GM12878 (cell line): ENCODE data around the gene POC1B. TPM values are rescaled to one million over a fixed set of nuclear protein-coding genes. Genes with fewer than 3 reads are reported as not detected.

Experiments used
- CEBPZ ChIP-seq: fragments of 150-350 bp; IDR thresholded peaks from 2 replicates; pipeline ENCODE4 v1.6.1; 2016; ENCODE audit warnings: low read depth, low read length
- CHD2 ChIP-seq: IDR thresholded peaks from 2 replicates; pipeline ENCODE4 v1.6.1; 2011; ENCODE audit warnings: low read depth, low read length, improper control_type of control experiment, borderline replicate concordance
- KLF5 ChIP-seq: fragments of 450-650 bp; IDR thresholded peaks from 2 replicates; pipeline ENCODE4 v1.6.1; 2014; ENCODE audit warnings: mild to moderate bottlenecking; ENCODE audit not compliant: partially characterized antibody
- RAD21 ChIP-seq: IDR thresholded peaks from 2 replicates; pipeline ENCODE4 v1.6.1; 2011; ENCODE audit warnings: mild to moderate bottlenecking, low read depth, low read length, moderate library complexity; ENCODE audit not compliant: insufficient read depth
- RELB ChIP-seq: fragments of 450-650 bp; IDR thresholded peaks from 2 replicates; pipeline ENCODE4 v1.6.1; 2017; ENCODE audit warnings: low read depth, mild to moderate bottlenecking, moderate library complexity
- SIX5 ChIP-seq: IDR thresholded peaks from 2 replicates; pipeline ENCODE4 v1.6.1; 2011; ENCODE audit warnings: mild to moderate bottlenecking, low read depth, low read length, moderate library complexity; ENCODE audit not compliant: severe bottlenecking
- SPI1 ChIP-seq: IDR thresholded peaks from 2 replicates; pipeline ENCODE4 v1.6.1; 2011; ENCODE audit warnings: low read depth, mild to moderate bottlenecking, low read length, moderate library complexity, borderline replicate concordance; ENCODE audit not compliant: insufficient read depth
- SUZ12 ChIP-seq: fragments of 200-600 bp; sonication (generic); IDR thresholded peaks from one replicate; pipeline ENCODE4 v1.6.1; 2018; ENCODE audit warnings: antibody characterized with exemption, mild to moderate bottlenecking; ENCODE audit not compliant: unreplicated experiment
- polyA plus RNA-seq, 11 experiments: library from polyadenylated mRNA; depleted of rRNA in 4 of 11; unstranded in 6 of 11; stranded (reverse) in 5 of 11; fragments of >200 nt; fragmentation: Nextera tagmentation in 4 of 11; fragmentation: Illumina TruSeq in 1 of 11; extraction: Ambion mirVana in 4 of 11; extraction: Trizol in 1 of 11; gene quantifications; 1 replicate in 1 of 11; 2 replicates in 10 of 11; pipeline versions ENCODE4 v1.2.1 to v1.2.3, GENCODE V29; 2011 to 2016; ENCODE audit warnings: inconsistent platforms in 2 of 11, missing spikeins in 2 of 11, low read depth in 1 of 11
- total RNA-seq, 4 experiments: library from RNA; depleted of rRNA in 3 of 4; stranded (reverse); fragments of >200 nt in 3 of 4; fragmentation: Illumina TruSeq in 1 of 4; extraction: Trizol in 1 of 4; gene quantifications; 2 replicates each; pipeline versions ENCODE4 v1.2.1 to v1.2.3, GENCODE V29; 2013 to 2021
- TF ChIP-seq, protein P1 (sequence below): IDR thresholded peaks from 2 replicates; pipeline ENCODE4 v1.6.1; 2012; ENCODE audit warnings: low read depth, low read length, improper control_type of control experiment

POC1B gene
- total and polyA plus RNA-seq, 10 of the 15 experiments (the other 5 are each of a cell fraction or from before 2014, with no cell fraction given) = 4.4 to 17.8 (median 11.3) TPM

DNA sequence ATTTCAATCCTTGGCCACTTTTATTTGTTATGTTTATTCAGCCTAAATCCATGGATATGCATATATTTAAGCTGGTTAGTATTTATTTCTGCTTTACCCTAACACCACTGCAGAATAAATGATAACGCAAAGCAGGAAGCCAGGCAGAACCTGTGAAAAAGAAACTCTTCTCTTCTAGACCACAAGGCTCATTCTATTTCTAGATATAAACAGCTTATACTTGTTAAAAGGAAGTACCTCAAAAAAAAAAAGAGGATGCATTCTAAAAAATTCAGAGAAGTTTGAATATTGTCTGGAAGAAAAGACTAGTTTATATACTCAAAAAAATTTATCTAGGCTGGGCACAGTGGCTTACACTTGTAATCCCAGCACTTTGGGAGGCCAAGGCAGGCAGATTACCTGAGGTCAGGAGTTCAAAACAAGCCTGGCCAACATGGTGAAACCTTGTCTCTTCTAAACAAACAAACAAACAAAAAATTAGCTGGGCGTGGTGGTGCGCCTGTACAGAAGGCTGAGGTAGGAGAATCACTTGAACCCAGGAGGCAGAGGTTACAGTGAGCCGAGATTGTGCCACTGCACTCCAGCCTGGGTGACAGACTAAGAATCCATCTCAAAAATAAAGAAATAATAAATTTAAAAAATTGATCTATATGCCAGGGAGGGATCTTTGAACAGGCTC, 57.1 kb downstream of the POC1B start (continued):
- TF ChIP-seq SUZ12 = no peak
- TF ChIP-seq SIX5 = no peak
- TF ChIP-seq KLF5 = no peak
- no peak for TF ChIP-seq RELB
- no peak for TF ChIP-seq SPI1
- TF ChIP-seq CHD2 = no peak
- no peak for TF ChIP-seq CEBPZ
- no peak for TF ChIP-seq RAD21
- TF ChIP-seq, protein P1, sequence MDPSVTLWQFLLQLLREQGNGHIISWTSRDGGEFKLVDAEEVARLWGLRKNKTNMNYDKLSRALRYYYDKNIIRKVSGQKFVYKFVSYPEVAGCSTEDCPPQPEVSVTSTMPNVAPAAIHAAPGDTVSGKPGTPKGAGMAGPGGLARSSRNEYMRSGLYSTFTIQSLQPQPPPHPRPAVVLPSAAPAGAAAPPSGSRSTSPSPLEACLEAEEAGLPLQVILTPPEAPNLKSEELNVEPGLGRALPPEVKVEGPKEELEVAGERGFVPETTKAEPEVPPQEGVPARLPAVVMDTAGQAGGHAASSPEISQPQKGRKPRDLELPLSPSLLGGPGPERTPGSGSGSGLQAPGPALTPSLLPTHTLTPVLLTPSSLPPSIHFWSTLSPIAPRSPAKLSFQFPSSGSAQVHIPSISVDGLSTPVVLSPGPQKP = no peak
